ENCODE results near the gene GNG13.
A peak's percentile ranks its signal among the peaks of the same experiment; 100 is the strongest.

Gene GNG13

DNA sequence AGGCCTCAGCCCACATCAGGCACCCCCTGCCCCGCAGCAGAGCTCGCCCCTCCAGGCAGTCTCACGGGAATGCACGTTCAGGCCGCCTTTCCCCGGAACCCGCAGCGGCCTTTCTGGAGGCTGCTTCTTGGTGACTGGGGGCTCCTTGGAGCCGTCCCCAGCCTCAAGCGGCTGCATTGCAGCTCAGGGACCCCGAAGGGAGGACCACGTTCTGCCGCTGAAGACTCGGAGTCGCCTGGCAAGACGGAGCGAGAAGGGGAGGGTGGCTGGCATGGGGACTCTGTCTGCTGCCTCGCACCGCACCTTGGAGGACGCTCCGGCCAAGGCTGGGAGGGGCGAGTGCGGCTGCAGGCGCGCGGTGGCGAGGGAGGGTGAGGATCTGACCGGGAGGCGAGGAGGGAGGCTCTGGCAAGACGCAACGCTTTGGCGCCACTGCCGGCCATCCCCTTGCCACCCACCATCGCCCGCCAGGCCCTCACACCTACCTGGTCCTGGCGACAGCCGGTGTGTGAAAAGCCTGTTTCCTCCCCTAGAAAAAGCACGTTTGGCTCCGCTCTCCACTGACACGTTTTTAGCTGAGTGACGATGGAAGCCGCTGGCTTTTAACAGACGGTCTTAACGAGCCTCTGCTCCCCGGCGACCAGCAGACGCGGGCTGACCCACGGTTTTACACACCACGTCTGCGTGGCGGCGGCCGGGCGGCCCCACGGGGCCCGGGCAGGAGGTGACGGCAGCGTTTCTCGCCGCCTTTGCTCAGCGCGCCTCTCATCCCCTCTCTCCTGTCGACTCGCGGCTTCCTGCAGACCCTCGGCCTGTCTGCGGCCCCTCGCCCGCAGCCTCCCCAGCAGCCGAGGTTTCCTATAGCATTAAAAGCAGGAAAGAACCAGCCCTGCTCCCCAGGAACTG is 16.7 kb upstream of the GNG13 start:
- Histone ChIP-seq H3K27ac (no peak overlapping the region), H3K4me3 (no peak overlapping the region)

- Histone ChIP-seq H3K4me3 (no peak overlapping the region), H3K27ac (no peak overlapping the region)
Measured at GRCh38 chr16:815861-816260, 15.3 kb upstream of the GNG13 start.

DNA sequence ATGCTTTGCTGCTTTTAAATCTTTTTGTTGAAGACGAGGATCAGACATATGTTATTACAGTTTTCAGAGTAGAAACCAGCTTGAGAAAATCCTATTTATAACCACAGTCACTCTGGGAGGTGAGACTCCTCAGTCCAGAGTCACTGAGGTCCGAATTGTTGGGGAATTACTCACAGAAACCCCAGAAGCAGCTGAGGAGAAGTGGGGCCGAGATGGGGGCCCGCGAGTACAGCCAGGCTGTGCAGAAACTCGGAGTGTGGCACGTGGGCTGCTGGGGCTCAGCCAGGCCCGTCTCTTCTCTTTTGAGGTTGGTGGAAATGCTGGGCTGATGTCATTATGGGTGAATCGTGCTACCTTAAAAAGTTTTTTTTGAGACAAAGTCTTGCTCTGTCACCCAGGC is 14.4 kb upstream of the GNG13 start:
- Histone ChIP-seq H3K4me3 (no peak overlapping the region), H3K27ac (no peak overlapping the region)

DNA sequence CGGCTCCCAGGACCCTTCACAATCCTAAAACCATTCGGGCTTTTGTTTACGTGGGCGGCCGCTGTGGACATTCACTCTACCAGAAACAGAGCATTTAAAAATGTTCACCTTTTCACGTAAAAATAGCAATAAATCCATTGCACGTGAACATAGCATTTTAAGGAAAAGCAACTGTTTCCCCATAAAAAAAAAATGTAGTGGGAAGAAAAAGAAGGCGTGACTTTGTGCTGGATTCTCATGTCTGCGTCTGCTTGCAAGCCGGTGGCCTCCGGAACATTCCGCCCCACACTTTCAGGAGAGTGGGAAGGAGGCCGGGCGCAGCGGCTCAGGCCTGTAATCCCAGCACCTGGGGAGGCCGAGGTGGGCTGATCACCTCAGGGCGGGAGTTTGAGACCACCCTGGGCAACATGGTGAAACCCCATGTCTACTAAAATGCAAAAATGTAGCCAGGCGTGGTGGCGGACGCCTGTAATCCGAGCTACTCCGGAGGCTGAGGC is 13.4 kb upstream of the GNG13 start:
- H3K4me3 ChIP-seq = no peak overlapping the region

GRCh38 chr16:813204-813915 is 12.8 kb upstream of the GNG13 start:
- H3K27ac ChIP-seq = no peak overlapping the region
- H3K4me3 ChIP-seq = no peak overlapping the region

More for the DNA sequence above, 13.4 kb upstream of the GNG13 start:
- no peak overlapping the region for H3K27ac ChIP-seq

- H3K27ac ChIP-seq = peak overlapping the region in 16 of 21 experiments; percentile 71 to 98 (median 92)
- peak overlapping the region; percentile 60 to 91 (median 81) for H3K4me3 ChIP-seq
Measured at GRCh38 chr16:808085-808386, 7.5 kb upstream of the GNG13 start.

GRCh38 chr16:807347-808084 is 7.0 kb upstream of the GNG13 start:
- H3K4me3 ChIP-seq = peak overlapping the region; percentile 60 to 91 (median 81)

DNA sequence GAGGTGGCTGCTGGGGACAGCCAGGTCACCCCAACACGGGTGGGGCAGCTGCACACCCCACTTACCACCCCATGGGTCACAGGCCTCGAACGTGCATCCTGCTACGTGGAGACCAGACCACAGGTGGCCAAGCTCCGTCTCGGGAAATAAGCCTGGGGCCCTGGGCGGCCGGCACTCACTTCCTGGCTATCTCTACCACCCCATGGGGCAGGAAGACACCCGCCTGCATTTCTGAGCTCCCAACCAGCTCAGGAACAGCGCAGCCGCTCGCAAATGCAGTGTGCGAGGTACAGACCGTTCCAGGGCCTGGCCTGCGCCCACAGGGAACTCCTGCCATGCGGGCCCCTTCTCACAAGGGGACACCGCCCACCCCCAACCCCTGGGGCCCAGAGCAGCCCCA is 4.9 kb upstream of the GNG13 start:
- Histone ChIP-seq H3K4me3 (no peak overlapping the region), H3K27ac (no peak overlapping the region)

More at GRCh38 chr16:807347-808084, 7.0 kb upstream of the GNG13 start:
- peak overlapping the region; percentile 79 to 98 (median 92) for H3K27ac ChIP-seq

DNA sequence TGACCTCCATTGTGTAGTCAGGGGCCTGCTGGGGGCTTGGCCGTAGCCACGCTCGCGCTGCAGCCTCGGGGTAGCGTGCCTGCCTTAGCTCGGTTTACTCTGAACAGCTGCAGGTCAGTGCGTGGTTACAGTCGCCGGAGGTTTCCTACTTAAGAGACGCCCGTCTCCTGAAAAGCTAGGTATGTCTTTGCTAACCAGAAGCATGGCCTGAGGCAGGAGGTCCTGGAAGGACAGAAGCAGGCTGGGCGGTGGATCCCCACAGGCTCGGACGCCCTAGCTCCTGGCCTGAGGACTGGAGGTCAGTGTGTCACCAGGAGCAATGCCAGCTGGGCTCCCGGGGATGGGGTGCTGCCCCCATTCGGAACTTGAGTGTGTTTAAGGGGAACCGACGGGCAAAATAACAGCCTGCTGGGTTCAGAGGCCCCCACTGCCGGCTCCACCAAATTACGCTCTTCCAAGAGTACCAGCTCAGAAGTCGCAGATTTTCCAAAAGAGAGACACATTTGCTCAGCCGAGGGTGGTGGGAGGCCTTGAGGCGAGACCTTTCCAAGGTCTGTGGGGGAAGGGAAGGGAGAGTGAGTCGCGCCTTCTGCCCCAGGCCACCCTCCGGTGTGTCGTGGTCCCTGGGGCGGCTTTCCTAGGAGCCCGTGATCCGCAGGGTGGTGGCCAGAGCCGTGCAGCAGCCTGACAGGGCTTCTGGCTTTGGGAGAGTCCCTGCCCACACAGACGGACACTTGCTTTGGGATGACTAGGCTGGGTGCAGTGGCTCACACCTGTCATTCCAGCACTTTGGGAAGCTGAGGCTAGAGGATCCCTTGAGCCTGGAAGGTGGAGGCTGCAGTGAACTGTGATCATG is 3.9 kb upstream of the GNG13 start:
- Histone ChIP-seq H3K4me3 (no peak overlapping the region), H3K27ac (no peak overlapping the region)

DNA sequence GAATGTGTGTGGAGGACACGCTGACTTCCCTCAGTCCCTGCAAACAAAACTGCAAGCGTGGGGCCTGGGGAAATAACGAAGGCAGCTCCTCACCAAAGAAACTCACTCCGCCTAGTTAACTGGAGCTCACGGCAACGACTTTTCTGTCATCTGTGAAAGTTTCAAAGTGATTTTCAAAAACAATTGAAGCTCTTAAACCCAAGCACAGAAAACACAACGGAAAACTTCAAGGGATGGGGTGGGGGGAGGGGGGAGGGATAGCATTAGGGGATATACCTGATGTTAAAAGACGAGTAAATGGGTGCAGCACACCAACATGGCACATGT is 3.2 kb upstream of the GNG13 start:
- Histone ChIP-seq H3K4me3 (no peak overlapping the region), H3K27ac (no peak overlapping the region)

DNA sequence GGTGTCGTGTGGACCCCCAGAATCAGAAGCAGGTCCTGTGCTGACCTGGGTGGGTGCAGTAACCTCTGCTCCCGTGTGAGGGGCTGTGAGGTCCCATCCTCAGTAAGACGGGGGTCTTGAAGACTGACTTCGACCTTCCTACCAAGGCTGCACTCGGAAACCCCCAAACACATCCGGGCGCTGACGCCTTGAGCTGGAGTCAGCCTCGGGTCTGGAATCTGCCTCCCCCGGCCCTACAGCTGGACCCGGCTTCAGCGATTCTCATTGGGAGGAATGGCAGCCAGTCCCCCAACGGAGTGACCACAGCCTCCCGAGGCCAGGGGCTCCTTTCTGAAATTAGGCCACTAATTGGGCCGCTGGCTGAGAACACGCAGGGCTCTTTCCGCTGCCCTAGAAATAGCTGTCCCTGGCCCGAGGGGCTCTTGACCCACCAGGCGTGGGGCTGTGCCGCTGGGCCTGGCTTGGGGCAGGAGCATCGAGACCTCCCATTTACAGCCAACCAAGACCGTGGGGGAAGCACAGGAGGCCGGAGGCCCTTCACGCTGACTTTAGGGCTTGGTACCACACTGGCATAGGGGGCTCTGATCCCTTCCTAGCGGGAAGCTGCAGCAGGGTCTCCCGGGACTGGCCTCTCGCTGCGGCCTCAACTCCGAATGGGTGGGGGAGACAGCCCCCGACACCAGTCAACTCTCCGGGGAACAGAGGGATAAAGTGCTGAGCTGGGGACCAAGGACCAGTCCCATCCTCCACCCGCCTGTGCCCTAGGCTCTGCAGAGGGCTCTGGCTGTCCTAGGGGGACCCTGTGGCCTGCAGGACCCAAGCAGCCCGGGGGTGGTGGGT is 2.6 kb upstream of the GNG13 start:
- H3K4me3 ChIP-seq = no peak overlapping the region
- H3K27ac ChIP-seq = no peak overlapping the region

- Histone ChIP-seq H3K27ac (no peak overlapping the region), H3K4me3 (no peak overlapping the region)
Measured at GRCh38 chr16:802461-802860, 1.9 kb upstream of the GNG13 start.

DNA sequence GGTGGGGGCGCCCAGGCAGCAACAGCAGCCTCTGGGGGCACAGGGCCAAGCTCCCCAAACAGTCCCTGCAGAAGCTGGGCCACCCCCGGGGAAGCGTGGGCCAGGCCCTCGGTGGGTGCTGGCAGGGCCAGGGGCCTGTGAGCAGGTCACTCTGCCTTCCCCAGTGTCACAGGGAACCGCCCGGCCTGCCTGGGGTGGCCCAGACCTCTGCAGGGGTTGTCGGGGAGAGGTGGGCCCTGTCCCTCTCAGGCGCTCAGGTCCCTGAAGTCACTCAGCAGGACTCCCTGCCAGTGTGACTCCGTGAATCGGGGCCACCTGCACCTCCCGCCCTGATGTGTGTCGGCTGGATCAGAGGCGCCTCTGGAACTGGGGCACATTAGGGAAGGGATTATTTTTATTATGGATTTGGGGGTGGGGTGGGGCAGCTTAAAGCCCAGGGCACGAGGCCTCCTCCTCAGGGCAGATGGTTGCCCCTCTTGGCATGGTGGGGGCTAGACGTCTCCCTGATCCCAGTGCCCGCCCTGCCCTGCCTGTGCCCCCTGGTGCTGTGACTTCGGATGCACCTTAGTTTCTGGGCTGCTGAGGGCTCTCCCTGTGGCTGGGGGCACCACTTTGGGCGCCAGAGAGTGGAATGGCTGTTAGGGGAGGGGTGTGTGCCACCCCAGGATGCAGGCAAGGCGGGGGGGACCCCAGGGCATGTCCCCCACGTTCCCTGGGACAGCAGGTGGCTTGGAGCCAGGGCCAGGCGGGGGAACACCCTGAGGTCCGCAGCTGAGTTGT is 1.2 kb upstream of the GNG13 start:
- H3K27ac ChIP-seq = no peak overlapping the region

DNA sequence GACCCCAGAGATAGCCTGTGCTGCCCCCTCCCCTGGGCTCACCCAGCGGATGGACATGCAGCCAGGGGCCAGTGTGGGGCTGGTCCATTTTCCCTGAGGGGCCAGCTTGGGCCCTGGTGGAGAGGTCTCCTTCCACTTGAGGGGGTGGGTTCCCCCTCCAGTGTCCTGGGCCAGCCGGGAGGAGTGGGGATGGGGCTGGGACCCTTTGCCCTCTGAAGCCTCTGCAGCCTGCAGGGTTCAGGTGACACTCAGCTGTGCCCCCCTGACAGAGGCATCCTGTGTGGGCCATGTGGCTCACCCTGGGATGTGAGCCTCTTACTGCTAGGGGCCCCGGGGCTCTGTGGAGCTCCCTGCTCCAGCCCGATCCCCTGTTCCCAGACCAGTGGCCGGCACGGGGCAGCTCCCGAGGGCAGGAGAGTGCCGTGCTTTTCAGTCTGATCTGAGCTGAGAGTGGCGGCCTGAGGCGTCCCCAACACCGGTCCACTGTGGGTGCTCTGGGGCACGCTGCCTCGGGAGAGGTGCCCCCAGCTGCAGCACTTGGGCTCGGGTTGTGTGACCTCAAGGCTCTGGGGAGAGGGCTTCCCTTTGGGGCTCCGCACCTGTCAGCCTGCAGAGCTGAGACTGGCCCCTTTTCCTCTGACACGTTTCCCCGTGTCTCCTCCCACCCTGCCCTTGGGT is 439 bp upstream of the GNG13 start:
- no peak overlapping the region for H3K27ac ChIP-seq
- H3K4me3 ChIP-seq = no peak overlapping the region

More for the DNA sequence above, 1.2 kb upstream of the GNG13 start:
- no peak overlapping the region for H3K4me3 ChIP-seq

DNA sequence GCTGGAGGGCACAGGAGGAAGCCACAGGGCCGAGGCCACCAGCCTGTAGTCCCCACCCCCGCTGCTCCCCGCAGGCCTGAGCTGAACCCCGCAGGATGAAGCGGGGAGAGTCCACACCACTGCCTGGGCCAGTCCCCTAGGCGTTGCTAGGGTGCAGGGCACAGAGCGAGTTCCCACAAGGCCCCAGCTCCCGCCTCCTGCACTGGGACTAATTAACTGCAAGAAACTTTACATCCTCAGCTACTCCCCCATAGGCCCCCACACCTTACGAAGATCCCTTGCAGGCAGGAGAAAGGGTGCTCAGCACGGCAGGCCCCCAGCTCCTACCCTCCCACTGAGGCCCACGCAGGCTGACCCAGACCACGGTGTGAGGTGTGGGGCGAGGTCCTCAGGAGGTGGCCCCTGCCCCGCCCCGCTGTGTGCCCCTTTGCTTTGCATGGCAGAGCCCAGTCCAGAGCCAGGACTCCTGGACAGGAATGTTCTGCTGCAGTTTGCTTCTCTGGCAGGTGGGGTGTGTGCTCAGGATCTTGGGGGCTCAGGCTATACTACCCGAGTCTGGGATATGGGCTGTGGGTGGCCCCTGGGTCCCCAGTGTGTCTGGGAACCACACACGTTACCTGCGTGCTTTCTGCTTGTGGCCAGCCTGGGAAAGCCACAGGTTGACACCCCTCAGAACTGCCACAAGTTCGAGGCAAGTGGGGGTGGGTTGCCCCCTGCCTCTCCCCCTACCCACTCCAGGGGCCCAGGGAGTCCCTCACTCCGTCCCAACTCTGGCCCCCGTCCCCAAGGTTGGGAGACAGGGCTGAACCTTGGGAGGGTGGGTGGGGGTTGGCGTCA is 1.2 kb downstream of the GNG13 start:
- H3K4me3 ChIP-seq = no peak overlapping the region
- no peak overlapping the region for H3K27ac ChIP-seq

GRCh38 chr16:798666-799065 is 1.9 kb downstream of the GNG13 start:
- Histone ChIP-seq H3K4me3 (no peak overlapping the region), H3K27ac (no peak overlapping the region)

DNA sequence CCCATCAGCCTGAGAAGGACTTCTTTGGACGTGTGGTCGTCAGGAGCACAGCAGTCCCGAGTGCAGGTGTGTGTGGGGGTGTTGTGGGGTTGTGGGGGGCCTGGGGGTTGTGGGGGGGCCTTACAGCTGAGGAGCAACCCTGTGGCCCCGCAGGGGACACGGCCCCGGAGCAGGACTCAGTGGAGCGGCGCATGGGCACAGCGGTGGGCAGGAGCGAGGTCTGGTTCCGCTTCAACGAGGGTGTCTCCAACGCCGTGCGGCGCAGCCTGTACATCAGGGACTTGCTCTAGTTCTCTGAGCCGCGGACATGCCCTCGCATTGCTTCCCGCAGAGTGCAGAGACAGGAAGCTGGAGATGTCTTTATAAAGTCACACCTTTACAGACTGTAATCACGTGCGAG is 2.8 kb downstream of the GNG13 start:
- Histone ChIP-seq H3K4me3 (no peak overlapping the region), H3K27ac (no peak overlapping the region)
